GM18868 (cell line): ENCODE results near the gene TRIM29.

Source experiments
- ATAC-seq: cut with Tn5 transposase; IDR thresholded peaks from one replicate; pipeline ENCODE4 v1.9.1; 2021; ENCODE audit warnings: mild to moderate bottlenecking, moderate library complexity; ENCODE audit not compliant: unreplicated experiment

TRIM29 gene

GRCh38 chr11:120139316-120140069, 1.6 kb upstream of the TRIM29 start:
- ATAC-seq: no peak

GRCh38 chr11:120137187-120137610, 714 bp downstream of the TRIM29 start:
- no peak for ATAC-seq

GRCh38 chr11:120136356-120136755, 1.6 kb downstream of the TRIM29 start:
- ATAC-seq: no peak

- ATAC-seq: no peak
Measured at GRCh38 chr11:120135838-120136237, 2.1 kb downstream of the TRIM29 start.

GRCh38 chr11:120134931-120135228, 3.0 kb downstream of the TRIM29 start:
- ATAC-seq: no peak

- no peak for ATAC-seq
Measured at GRCh38 chr11:120134106-120134930, 3.6 kb downstream of the TRIM29 start.

GRCh38 chr11:120133216-120134105, 4.5 kb downstream of the TRIM29 start:
- ATAC-seq: no peak

GRCh38 chr11:120132645-120133185, 5.2 kb downstream of the TRIM29 start:
- ATAC-seq: no peak

GRCh38 chr11:120131941-120132644, 5.8 kb downstream of the TRIM29 start:
- ATAC-seq: no peak

- no peak for ATAC-seq
Measured at GRCh38 chr11:120130991-120131760, 6.7 kb downstream of the TRIM29 start.

- ATAC-seq: no peak
Measured at GRCh38 chr11:120130176-120130980, 7.5 kb downstream of the TRIM29 start.

- ATAC-seq: no peak
Measured at GRCh38 chr11:120129570-120129969, 8.3 kb downstream of the TRIM29 start.

- no peak for ATAC-seq
Measured at GRCh38 chr11:120128392-120129119, 9.4 kb downstream of the TRIM29 start.

- ATAC-seq: no peak
Measured at GRCh38 chr11:120127236-120127635, 10.7 kb downstream of the TRIM29 start.

- no peak for ATAC-seq
Measured at GRCh38 chr11:120126620-120127019, 11.3 kb downstream of the TRIM29 start.

- no peak for ATAC-seq
Measured at GRCh38 chr11:120125509-120125908, 12.4 kb downstream of the TRIM29 start.

- ATAC-seq: no peak
Measured at GRCh38 chr11:120125024-120125423, 12.9 kb downstream of the TRIM29 start.

GRCh38 chr11:120124355-120124754, 13.6 kb downstream of the TRIM29 start:
- ATAC-seq: no peak
